Thyroid gland (tissue), 4 donors: Measurements from ENCODE around the gene POC1B.

Source experiments
- POLR2A ChIP-seq, 2 donors: fragments of 450-650 bp; IDR thresholded peaks; one replicate each; pipeline ENCODE4 v1.6.1; 2017; ENCODE audit warnings: antibody characterized with exemption in 2 of 2, mild to moderate bottlenecking in 2 of 2, moderate library complexity in 1 of 2
- TF ChIP-seq, protein P1 (sequence below), 6 experiments: fragments of 200-600 bp in 3 of 6; fragments of 450-650 bp in 3 of 6; sonication (generic) in 3 of 6; IDR thresholded peaks; one replicate each; pipeline ENCODE4 v1.5.1; 2016 to 2019; ENCODE audit warnings: antibody characterized with exemption in 6 of 6, mild to moderate bottlenecking in 2 of 6, inconsistent platforms in 1 of 6, moderate library complexity in 1 of 6

DNA sequence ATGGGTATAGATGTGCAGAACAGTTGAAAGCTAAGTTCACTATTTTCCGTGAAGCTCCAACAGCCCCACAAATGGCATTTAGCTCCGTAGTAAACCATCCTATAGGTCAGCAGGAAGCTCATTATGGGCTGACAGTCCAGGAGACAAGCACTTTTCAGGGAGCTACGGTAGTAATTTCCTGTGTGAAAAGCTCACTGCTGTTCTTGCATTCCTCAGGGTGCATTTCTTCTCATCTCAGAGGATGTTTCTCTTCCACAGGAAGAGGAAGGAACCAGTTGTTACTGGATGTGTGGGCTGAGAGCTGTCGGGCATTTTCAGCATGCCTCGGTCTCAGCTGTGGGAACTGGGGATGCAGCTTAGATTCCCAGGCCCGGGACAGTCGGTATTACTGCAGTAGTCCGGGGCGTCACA, 74.0 kb downstream of the POC1B start:
- TF ChIP-seq, protein P1, sequence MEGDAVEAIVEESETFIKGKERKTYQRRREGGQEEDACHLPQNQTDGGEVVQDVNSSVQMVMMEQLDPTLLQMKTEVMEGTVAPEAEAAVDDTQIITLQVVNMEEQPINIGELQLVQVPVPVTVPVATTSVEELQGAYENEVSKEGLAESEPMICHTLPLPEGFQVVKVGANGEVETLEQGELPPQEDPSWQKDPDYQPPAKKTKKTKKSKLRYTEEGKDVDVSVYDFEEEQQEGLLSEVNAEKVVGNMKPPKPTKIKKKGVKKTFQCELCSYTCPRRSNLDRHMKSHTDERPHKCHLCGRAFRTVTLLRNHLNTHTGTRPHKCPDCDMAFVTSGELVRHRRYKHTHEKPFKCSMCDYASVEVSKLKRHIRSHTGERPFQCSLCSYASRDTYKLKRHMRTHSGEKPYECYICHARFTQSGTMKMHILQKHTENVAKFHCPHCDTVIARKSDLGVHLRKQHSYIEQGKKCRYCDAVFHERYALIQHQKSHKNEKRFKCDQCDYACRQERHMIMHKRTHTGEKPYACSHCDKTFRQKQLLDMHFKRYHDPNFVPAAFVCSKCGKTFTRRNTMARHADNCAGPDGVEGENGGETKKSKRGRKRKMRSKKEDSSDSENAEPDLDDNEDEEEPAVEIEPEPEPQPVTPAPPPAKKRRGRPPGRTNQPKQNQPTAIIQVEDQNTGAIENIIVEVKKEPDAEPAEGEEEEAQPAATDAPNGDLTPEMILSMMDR (IDR thresholded peaks at IDR 0.05) = no peak
- no peak for TF ChIP-seq POLR2A (IDR thresholded peaks at IDR 0.05)
